Cardiac muscle cell (in vitro differentiated cells and primary cell): ENCODE data around the gene TP53BP1. TPM values are rescaled to one million over a fixed set of nuclear protein-coding genes. Genes with fewer than 3 reads are reported as not detected.

Source experiments
- DNase-seq, 2 donors: peaks; one replicate each; pipeline versions ENCODE4 v3.0.0 to v3.0.0-alpha.2; 2010 to 2017; ENCODE audit warnings: low read depth in 1 of 2, low spot score in 1 of 2
- H3K27ac ChIP-seq: fragments of 200-600 bp; sonication (generic); 2 replicates; pipeline ENCODE4 v1.5.1; 2016
- H3K27me3 ChIP-seq: fragments of 200-600 bp; sonication (generic); 2 replicates; pipeline ENCODE4 v1.6.0; 2016; ENCODE audit warnings: control low read depth
- H3K36me3 ChIP-seq: fragments of 200-600 bp; sonication (generic); 2 replicates; pipeline ENCODE4 v1.5.1; 2016; ENCODE audit warnings: control low read depth
- H3K4me1 ChIP-seq: fragments of 200-600 bp; sonication (generic); 2 replicates; pipeline ENCODE4 v1.8.1; 2017; ENCODE audit warnings: low read depth, mild to moderate bottlenecking, mixed run types
- H3K4me3 ChIP-seq: fragments of 200-600 bp; sonication (generic); 2 replicates; pipeline ENCODE4 v1.5.1; 2016; ENCODE audit warnings: mild to moderate bottlenecking
- H3K9me3 ChIP-seq: fragments of 200-600 bp; sonication (generic); 2 replicates; pipeline ENCODE4 v1.5.1; 2017; ENCODE audit warnings: low read depth, mild to moderate bottlenecking, control low read depth
- CTCF ChIP-seq: IDR thresholded peaks from 2 replicates; pipeline ENCODE4 v1.5.1; 2012; ENCODE audit warnings: low read depth, mild to moderate bottlenecking, low read length
- polyA plus RNA-seq: library from polyadenylated mRNA; unstranded; fragments of >200 nt; fragmentation: Nextera tagmentation; extraction: Ambion mirVana; gene quantifications from 2 replicates; pipeline ENCODE4 v1.2.1, GENCODE V29; 2016
- total RNA-seq: library from RNA; depleted of rRNA; stranded (reverse); fragments of >200 nt; gene quantifications from 2 replicates; pipeline ENCODE4 v1.2.3, GENCODE V29; 2016

Gene TP53BP1
- total and polyA plus RNA-seq, 2 experiments from 2014 or later: 41.0 to 84.1 TPM

DNA sequence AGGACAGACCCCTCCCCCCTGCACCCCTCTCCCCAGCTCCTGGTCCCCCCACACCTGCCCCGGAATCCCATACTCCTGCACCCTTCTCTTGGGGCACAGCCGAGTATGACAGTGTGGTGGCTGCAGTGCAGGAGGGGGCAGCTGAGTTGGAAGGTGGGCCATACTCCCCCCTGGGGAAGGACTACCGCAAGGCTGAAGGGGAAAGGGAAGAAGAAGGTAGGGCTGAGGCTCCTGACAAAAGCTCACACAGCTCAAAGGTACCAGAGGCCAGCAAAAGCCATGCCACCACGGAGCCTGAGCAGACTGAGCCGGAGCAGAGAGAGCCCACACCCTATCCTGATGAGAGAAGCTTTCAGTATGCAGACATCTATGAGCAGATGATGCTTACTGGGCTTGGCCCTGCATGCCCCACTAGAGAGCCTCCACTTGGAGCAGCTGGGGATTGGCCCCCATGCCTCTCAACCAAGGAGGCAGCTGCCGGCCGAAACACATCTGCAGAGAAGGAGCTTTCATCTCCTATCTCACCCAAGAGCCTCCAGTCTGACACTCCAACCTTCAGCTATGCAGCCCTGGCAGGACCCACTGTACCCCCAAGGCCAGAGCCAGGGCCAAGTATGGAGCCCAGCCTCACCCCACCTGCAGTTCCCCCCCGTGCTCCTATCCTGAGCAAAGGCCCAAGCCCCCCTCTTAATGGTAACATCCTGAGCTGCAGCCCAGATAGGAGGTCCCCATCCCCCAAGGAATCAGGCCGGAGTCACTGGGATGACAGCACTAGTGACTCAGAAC is 34.3 kb upstream of the TP53BP1 start:
- no peaks in the 10 kb centered on the region for H3K27me3 ChIP-seq
- no peak for DNase-seq
- H3K36me3 ChIP-seq: peaks cover 3% of the 10 kb centered on the region
- H3K27ac ChIP-seq: no peak overlapping the region
- no peak for TF ChIP-seq CTCF
- H3K9me3 ChIP-seq: no peaks in the 10 kb centered on the region
- no peak overlapping the region for H3K4me3 ChIP-seq
- H3K4me1 ChIP-seq: no peaks in the 10 kb centered on the region

DNA sequence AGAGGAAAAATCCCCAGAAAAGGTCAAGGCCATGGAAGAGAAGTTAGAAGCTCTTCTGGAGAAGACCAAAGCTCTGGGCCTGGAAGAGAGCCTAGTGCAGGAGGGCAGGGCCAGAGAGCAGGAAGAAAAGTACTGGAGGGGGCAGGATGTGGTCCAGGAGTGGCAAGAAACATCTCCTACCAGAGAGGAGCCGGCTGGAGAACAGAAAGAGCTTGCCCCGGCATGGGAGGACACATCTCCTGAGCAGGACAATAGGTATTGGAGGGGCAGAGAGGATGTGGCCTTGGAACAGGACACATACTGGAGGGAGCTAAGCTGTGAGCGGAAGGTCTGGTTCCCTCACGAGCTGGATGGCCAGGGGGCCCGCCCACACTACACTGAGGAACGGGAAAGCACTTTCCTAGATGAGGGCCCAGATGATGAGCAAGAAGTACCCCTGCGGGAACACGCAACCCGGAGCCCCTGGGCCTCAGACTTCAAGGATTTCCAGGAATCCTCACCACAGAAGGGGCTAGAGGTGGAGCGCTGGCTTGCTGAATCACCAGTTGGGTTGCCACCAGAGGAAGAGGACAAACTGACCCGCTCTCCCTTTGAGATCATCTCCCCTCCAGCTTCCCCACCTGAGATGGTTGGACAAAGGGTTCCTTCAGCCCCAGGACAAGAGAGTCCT is 33.4 kb upstream of the TP53BP1 start:
- H3K9me3 ChIP-seq: no peaks in the 10 kb centered on the region
- peaks cover 9% of the 10 kb centered on the region for H3K36me3 ChIP-seq
- no peak for DNase-seq
- H3K4me3 ChIP-seq: no peak overlapping the region
- no peaks in the 10 kb centered on the region for H3K27me3 ChIP-seq
- TF ChIP-seq CTCF: no peak
- no peak overlapping the region for H3K27ac ChIP-seq
- no peaks in the 10 kb centered on the region for H3K4me1 ChIP-seq

GRCh38 chr15:43525131-43525530 is 32.2 kb upstream of the TP53BP1 start:
- Histone ChIP-seq H3K27ac (no peak overlapping the region), H3K36me3 (peaks cover 18% of the 10 kb centered on the region), H3K27me3 (no peaks in the 10 kb centered on the region), H3K4me1 (no peaks in the 10 kb centered on the region), H3K9me3 (no peaks in the 10 kb centered on the region), H3K4me3 (no peak overlapping the region)
- DNase-seq: no peak
- no peak for TF ChIP-seq CTCF

- H3K9me3 ChIP-seq: no peaks in the 10 kb centered on the region
- no peak overlapping the region for H3K27ac ChIP-seq
- TF ChIP-seq CTCF: no peak
- H3K4me3 ChIP-seq: no peak overlapping the region
- H3K36me3 ChIP-seq: peaks cover 18% of the 10 kb centered on the region
- no peaks in the 10 kb centered on the region for H3K27me3 ChIP-seq
- no peak for DNase-seq
- peaks cover under 1% of the 10 kb centered on the region for H3K4me1 ChIP-seq
Measured at GRCh38 chr15:43524254-43524845, 31.4 kb upstream of the TP53BP1 start.

GRCh38 chr15:43523646-43524045 is 30.7 kb upstream of the TP53BP1 start:
- no peak overlapping the region for H3K4me3 ChIP-seq
- H3K27ac ChIP-seq: no peak overlapping the region
- H3K4me1 ChIP-seq: peaks cover 7% of the 10 kb centered on the region
- no peaks in the 10 kb centered on the region for H3K9me3 ChIP-seq
- DNase-seq: no peak
- no peaks in the 10 kb centered on the region for H3K27me3 ChIP-seq
- H3K36me3 ChIP-seq: peaks cover 18% of the 10 kb centered on the region
- no peak for TF ChIP-seq CTCF
